Right lobe of liver (tissue), 6 donors: ENCODE measurements around the gene MPZ. TPM values are rescaled to one million over a fixed set of nuclear protein-coding genes. Genes with fewer than 3 reads are reported as not detected.
"Not testable (repeated sequence)": the region's sequence is repeated elsewhere in the genome, so short reads cannot be mapped to it uniquely, and the experiment has no call there.

Experiments used
- ATAC-seq, 4 donors: fragments of 200-7000 bp; cut with Tn5 transposase; one replicate each; pipeline ENCODE4 v1.9.1; 2020; ENCODE audit warnings: mild to moderate bottlenecking in 4 of 4, moderate library complexity in 4 of 4
- DNase-seq, 3 donors: peaks; one replicate each; pipeline ENCODE4 v3.0.0-alpha.2; 2020
- H3K27ac ChIP-seq, 3 donors: fragments of 200-600 bp; one replicate each; pipeline ENCODE4 v1.8.0; 2022
- H3K27me3 ChIP-seq, 2 donors: fragments of 200-600 bp; one replicate each; pipeline ENCODE4 v1.8.0; 2022
- H3K36me3 ChIP-seq, 4 donors: fragments of 200-600 bp; sonication (generic) in 1 of 4; one replicate each; pipeline versions ENCODE4 v1.5.1 to v1.8.0; 2017 to 2022; ENCODE audit warnings: control low read depth in 1 of 4
- H3K4me1 ChIP-seq, 4 donors: fragments of 200-600 bp; sonication (generic) in 1 of 4; one replicate each; pipeline versions ENCODE4 v1.5.1 to v1.8.0; 2017 to 2022; ENCODE audit warnings: control low read depth in 1 of 4
- H3K4me3 ChIP-seq, 3 donors: fragments of 200-600 bp; one replicate each; pipeline ENCODE4 v1.8.0; 2022
- H3K9me3 ChIP-seq, 4 donors: fragments of 200-600 bp; sonication (generic) in 1 of 4; one replicate each; pipeline versions ENCODE4 v1.5.1 to v1.8.0; 2017 to 2022; ENCODE audit warnings: control low read depth in 1 of 4
- CTCF ChIP-seq, 4 donors: fragments of 200-600 bp in 3 of 4; fragments of 450-650 bp in 1 of 4; IDR thresholded peaks; one replicate each; pipeline versions ENCODE4 v1.5.1 to v1.8.0; 2016 to 2022; ENCODE audit warnings: antibody characterized with exemption in 4 of 4, mild to moderate bottlenecking in 2 of 4
- POLR2A ChIP-seq: fragments of 450-650 bp; IDR thresholded peaks from one replicate; pipeline ENCODE4 v1.6.1; 2017; ENCODE audit warnings: antibody characterized with exemption, mild to moderate bottlenecking
- WGBS: methylation state at CpG from one replicate; pipeline ENCODE4 v1.1.6; 2018; ENCODE audit warnings: low coverage, low lambda C conversion rate; ENCODE audit not compliant: insufficient coverage; ENCODE audit errors: missing lambda C conversion rate; 5-methylcytosine and 5-hydroxymethylcytosine counted together
- intact Hi-C, 2 donors: fragments of 100-400 bp; cut with DNase I; formaldehyde crosslinking; loops; one replicate each; pipeline versions ENCODE4 v1.11.2 to v1.14.1; 2022
- total RNA-seq, 6 experiments: library from RNA; depleted of rRNA in 2 of 6; stranded (reverse); fragments of >200 nt in 2 of 6; fragmentation: NEBNext Ultra II Directional in 3 of 6; extraction: Animal tissue kit (Norgen Biotek cat#: 25700) in 3 of 6; gene quantifications; one replicate each; pipeline versions ENCODE4 v1.1.0 to v1.2.4, GENCODE V29; 2016 to 2023
- donor health status: DM: no; HTN: yes; CAD: no.
- donor health status: DM: no; HTN: no; CAD: no.
- donor health status: DM: no; HTN: no; CAD: no.
- donor health status: DM: no; HTN: yes; CAD: no.
- donor health status: DM: no; HTN: yes; CAD: no.

Gene MPZ
- total RNA-seq, 6 experiments from 2014 or later, result 2.1 to 14.3 (median 6.5) TPM

GRCh38 chr1:161324020-161324419 lies 14.3 kb upstream of the MPZ start:
- Histone ChIP-seq H3K4me1 (peaks cover 0 to 6% (median 0%) of the 10 kb centered on the region in 4 donors), H3K27ac (no peak overlapping the region), H3K9me3 (no peaks in the 10 kb centered on the region), H3K27me3 (no peaks in the 10 kb centered on the region), H3K36me3 (peaks cover 0 to 28% (median 11%) of the 10 kb centered on the region in 4 donors), H3K4me3 (no peak overlapping the region)
- ATAC-seq (no peak), DNase-seq (no peak)
- 86% methylated on average over 4 of the region's 4 CpGs for WGBS
- intact Hi-C loops, result no loop called here
- no peak for TF ChIP-seq CTCF (IDR thresholded peaks at IDR 0.05)
- no peak for TF ChIP-seq POLR2A

DNA sequence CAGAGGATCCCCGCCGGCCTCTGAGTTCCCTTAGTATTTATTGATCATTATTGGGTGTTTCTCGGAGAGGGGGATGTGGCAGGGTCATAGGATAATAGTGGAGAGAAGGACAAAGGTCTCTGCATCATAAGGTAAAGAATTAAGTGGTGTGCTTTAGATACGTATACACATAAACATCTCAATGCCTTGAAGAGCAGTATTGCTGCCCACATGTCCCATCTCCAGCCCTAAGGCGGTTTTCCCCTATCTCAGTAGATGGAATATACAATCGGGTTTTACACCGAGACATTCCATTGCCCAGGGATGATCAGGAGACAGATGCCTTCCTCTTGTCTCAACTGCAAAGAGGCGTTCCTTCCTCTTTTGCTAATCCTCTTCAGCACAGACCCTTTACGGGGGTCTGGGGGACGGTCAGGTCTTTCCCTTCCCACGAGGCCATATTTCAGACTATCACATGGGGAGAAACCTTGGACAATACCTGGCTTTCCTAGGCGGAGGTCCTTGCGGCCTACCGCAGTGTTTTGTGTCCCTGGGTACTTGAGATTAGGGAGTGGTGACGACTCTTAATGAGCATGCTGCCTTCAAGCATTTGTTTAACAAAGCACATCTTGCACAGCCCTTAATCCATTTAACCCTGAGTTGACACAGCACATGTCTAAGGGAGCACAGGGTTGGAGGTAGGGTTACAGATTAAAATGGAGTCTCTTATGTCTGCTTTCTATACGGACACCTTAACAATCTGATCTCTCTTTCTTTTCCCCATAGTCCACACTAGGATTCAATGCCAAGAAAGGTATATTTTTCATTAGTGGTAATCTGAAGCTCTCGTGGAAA lies 6.3 kb upstream of the MPZ start:
- H3K9me3 ChIP-seq, H3K4me3 ChIP-seq, H3K27ac ChIP-seq, H3K36me3 ChIP-seq, ATAC-seq, H3K27me3 ChIP-seq, intact Hi-C loops, DNase-seq: not testable (repeated sequence)
- 58% methylated on average over 13 of the region's 17 CpGs for whole genome bisulfite sequencing
- peaks cover 0 to 19% (median 9%) of the 10 kb centered on the region in 4 donors for H3K4me1 ChIP-seq

DNA sequence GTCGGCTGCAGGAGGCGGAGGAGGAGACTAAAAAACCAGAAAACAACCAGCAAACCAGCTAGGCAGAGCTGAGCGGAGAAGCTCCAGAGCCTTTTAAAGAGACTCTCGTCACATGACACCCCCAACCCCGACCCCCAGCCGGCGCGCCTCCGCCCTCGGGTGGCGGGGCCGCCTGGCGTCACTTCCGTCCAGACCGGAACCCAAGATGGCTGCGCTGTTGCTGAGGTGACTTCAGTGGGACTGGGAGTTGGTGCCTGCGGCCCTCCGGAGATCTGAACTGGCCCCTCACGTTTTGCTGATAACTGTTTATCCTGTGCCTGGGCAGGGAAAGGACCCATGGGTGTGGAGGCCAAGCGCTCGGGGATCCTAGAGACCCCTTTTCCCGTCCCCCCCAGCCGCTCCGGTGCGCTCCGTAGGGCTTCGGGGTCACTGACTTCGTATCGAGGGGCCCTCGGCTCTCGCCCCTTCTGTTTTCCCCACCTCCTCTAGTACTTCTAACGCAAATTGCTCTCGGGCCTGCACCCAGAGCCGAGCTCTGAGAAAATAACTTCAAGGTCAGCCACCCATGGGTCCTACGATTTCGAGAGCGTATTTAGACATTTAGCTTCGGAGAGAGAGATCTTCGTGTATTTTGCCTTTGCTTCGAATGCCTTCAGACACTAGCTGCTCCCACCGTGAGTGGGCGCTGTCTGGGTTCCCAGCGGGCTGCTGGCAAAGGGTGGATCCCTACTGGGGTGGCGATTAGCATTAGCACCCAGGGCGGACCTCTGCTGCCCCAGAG lies 4.6 kb upstream of the MPZ start, which contains the start of gene SDHC:
SDHC (plus strand) TSS at position 181 of the 781 bp plus-strand sequence; CDS start at position 206, 25 bp downstream.
- under 1% methylated on average over 32 of the region's 45 CpGs for WGBS
- Histone ChIP-seq H3K27ac (peak within 1 kb of the TSS; percentile 95 to 98 (median 97)), H3K9me3 (no peaks in the 10 kb centered on the region), H3K4me1 (peaks cover 0 to 19% (median 9%) of the 10 kb centered on the region in 4 donors), H3K4me3 (peak within 1 kb of the TSS; percentile 89 to 99 (median 96)), H3K27me3 (no peaks in the 10 kb centered on the region), H3K36me3 (no peaks in the 10 kb centered on the region)
- peak; percentile 79 for TF ChIP-seq POLR2A
- TF ChIP-seq CTCF (IDR thresholded peaks at IDR 0.05), result peak in 3 of 4 donors; percentile 16 to 22 (median 17)
- intact Hi-C loops, result no loop called here
- peak; percentile 90 to 95 (median 93) for DNase-seq
- peak; percentile 96 to 99 (median 98) for ATAC-seq

GRCh38 chr1:161313554-161314200 lies 3.9 kb upstream of the MPZ start:
- peak overlapping the region; percentile 89 to 99 (median 96) for H3K4me3 ChIP-seq
- H3K27me3 ChIP-seq, result no peaks in the 10 kb centered on the region
- H3K9me3 ChIP-seq, result no peaks in the 10 kb centered on the region
- no peak for DNase-seq
- no peaks in the 10 kb centered on the region for H3K36me3 ChIP-seq
- ATAC-seq, result peak in 1 of 4 donors; percentile 5
- WGBS, result 30% methylated on average over 26 of the region's 28 CpGs
- H3K4me1 ChIP-seq, result peaks cover 0 to 17% (median 7%) of the 10 kb centered on the region in 4 donors
- intact Hi-C loops, result no loop called here
- peak overlapping the region; percentile 95 to 98 (median 97) for H3K27ac ChIP-seq
- TF ChIP-seq CTCF (IDR thresholded peaks at IDR 0.05), result no peak
- no peak for TF ChIP-seq POLR2A
